Femur (tissue), 1 donor: ENCODE data around the gene EVL.
"Not testable (repeated sequence)": the region's sequence is repeated elsewhere in the genome, so short reads cannot be mapped to it uniquely, and the experiment has no call there.

ENCODE experiments used
- DNase-seq: peaks from one replicate; pipeline ENCODE4 v3.0.0-alpha.2; 2017

Gene EVL

DNA sequence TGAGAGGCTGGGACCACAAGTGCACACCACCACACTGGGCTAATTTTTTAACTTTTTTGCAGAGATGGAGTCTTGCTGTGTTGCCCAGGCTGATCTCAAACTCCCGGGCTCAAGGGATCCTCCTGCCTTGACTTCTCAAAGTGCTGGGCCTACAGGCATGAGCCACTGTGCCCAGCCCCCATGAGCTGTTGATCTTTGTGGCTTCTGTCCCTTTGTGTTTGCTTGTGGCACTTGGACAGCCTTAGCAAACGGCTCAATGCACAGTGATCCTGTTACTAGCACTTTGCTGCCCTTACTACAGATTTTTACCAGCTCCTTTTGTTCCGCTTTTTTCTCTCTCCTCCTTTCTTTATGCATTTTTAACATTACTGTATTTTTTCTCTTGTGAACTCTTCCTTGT, 25.3 kb upstream of the EVL start:
- DNase-seq = no peak

GRCh38 chr14:100041271-100041670, 24.0 kb upstream of the EVL start:
- DNase-seq = no peak

GRCh38 chr14:100042286-100042685, 22.9 kb upstream of the EVL start:
- DNase-seq = no peak

- no peak for DNase-seq
Observed at GRCh38 chr14:100045642-100046344, 19.4 kb upstream of the EVL start.

- no peak for DNase-seq
Observed at GRCh38 chr14:100047600-100047999, 17.6 kb upstream of the EVL start.

GRCh38 chr14:100048786-100049185, 16.4 kb upstream of the EVL start:
- no peak for DNase-seq

DNA sequence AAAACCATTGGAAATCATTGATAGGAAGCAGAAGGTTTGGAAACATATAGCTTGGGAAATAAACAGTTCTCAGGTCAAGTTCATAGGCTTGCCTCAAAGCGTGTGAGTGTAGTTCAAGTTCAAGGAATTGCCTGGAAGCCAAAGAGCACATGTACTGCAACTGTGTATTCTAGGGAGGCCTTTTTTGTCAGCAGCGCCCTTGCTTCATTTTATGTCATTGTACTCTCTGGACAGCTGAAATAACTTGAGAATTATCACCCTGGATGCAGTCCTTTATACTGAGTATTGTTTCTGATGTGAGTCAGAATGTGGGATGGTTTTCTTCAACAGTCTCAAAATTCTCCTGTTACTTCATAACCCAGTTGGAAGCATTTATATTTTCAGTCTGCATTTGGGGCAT, 16.0 kb upstream of the EVL start:
- DNase-seq = no peak

DNA sequence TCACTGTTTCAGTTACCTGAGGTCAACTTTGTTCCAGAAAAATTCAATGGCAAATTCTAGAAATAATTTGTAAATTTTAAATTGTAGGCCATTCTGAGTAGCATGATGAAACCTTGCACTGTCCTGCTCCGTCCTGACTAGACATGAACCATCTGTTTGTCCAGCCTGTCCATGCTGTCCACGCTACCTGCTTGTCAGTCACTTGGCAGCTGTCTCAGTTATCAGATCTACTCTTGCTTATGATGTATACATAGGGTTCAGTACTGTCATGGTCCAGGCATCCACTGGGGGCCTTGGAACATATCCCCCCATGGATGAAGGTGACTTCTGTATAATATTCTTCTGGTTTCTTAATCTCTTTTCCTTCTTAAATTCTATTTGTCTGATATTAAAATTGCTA, 14.1 kb upstream of the EVL start:
- DNase-seq = no peak

DNA sequence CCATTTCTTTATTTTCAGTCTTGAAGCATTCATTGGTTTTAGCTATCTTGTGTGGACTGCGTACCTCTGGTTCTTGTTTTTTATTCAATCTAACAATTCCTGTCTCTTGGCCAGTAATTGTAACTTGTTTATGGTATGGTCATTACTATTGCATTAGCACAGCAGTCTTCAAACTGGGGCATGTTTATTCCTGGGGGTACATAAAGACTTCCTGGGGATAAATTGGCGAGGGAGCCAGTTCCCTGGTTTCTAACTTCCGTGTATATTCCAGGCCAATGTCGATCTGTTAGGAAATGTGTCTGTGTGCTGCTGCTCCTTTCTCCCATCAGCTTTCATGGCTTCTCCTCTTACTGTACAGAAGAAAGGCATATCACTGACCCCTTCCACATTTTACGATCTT, 13.7 kb upstream of the EVL start:
- no peak for DNase-seq

GRCh38 chr14:100052819-100053218, 12.4 kb upstream of the EVL start:
- DNase-seq = no peak

- no peak for DNase-seq
Observed at GRCh38 chr14:100054316-100055075, 10.7 kb upstream of the EVL start.

- DNase-seq = no peak
Observed at GRCh38 chr14:100056431-100056830, 8.8 kb upstream of the EVL start.

DNA sequence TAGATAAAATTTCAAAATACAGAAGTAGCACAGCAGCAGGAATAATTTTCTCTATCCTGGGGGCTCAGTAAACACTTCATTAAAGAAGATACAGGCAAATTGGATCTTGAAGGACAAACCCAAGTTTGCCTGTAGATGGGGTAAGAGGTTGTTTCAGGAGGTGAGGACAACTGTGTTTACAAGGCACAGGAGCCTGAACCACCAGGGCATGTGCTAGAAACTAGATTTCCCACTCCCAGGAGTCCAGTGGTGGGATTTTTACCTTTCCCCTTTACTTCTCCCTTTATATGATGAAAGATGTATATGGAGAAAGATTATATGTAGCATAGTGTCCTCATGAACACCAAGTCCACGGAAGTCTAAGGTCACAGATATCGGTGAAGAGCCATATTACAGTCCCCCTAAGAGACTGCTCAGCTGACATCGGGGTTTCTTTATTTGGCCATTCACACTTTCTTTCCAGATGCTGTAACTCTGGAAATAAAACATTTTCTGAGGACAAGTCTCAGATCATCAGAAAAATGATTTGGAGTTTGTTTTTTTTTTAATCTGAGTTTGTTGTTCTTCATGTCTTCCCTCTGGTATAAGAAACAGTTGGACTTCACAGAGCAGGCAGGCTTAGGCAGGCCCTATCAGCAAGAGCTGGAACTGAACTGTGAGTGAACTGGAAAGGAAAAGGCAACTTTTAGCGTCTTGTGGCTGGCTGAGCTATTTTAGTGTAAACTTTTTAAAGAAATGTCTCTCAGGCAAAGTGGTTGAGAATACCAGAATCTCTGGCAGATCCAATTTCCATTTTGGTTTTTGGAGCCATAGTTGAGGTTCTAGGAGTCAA, 8.0 kb upstream of the EVL start:
- no peak for DNase-seq

DNA sequence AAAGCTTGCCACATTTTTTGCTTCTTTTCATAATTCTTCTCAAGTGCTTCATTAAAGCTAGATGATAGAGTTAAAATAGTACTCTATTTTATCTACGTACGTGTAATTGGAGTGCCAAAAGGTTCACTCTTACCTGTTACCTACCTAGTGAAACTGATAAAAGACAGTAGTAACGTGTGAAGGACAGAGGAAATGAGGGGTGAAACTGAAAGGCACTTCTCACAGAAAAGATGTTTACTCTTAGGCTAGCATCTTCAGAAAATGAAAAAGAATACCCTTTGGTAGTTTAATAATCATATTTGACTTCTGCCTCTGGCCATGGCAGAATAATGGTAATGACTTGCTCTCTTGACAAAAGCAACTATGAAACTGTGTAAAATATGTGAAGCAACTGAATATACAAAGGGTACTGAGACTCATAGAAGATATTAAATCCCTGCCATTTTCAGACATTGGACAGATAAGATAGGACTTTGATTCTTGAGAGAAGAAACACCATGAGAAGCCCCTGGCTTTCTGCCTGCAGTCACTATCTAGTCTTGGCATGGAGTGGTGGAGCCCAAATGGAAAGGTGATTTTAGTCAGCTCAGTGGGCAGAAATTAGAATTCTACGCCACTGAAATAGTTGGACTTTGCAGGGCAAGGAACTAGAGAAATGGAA, 6.3 kb upstream of the EVL start:
- no peak for DNase-seq

DNA sequence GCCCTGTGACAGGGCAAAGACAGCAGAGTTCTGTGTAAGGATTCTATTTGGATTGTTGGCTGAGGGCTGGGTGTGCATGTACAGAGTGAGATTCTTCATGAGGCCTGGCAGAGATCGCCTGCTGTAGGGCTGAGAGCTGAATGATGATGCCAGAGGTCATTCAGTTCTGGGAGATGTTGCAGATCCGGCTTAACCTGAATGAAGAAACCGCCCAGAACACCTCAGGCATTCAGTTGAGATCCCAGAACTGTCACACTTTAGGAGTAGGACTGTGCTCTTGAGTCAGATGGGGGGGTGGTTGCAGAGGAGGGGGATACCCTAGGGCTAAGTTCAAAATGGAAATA, 5.8 kb upstream of the EVL start:
- DNase-seq = no peak

DNA sequence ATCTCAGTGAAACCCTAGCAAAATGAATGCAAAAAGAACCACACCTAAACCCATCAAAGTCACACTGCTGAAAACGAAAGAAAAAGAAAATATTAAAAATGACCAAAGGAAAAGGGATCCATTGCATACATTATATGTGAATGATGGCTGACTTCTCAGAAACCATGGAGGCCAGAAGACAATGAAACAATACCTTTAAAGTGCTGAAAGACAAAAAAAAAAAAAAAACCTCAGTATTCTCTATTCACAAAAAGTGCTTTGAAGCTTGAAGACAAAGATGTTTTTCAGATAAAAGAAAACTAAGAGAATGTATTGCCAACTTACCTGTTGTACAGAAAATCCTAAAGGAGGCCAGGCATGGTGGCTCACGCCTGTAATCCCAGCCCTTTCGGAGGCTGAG, 4.5 kb upstream of the EVL start:
- no peak for DNase-seq

DNA sequence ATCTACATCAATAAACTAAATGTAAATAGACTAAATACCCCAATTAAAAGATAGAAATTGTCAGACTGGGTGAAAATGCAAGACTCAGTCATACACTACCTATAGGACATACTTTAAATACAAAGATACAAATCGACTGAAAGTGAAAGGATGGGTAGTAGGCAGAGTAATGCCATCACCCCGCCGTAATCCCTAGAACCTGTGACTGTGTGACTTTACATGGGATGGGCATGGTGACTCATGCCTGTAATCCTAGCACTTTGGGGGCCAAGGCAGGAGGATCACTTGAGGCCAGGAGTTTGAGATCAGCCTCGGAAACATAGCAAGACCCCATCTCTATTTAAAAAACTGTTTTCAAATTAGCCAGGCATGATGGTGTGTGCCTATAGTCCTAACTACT, 2.6 kb upstream of the EVL start:
- DNase-seq = no peak

DNA sequence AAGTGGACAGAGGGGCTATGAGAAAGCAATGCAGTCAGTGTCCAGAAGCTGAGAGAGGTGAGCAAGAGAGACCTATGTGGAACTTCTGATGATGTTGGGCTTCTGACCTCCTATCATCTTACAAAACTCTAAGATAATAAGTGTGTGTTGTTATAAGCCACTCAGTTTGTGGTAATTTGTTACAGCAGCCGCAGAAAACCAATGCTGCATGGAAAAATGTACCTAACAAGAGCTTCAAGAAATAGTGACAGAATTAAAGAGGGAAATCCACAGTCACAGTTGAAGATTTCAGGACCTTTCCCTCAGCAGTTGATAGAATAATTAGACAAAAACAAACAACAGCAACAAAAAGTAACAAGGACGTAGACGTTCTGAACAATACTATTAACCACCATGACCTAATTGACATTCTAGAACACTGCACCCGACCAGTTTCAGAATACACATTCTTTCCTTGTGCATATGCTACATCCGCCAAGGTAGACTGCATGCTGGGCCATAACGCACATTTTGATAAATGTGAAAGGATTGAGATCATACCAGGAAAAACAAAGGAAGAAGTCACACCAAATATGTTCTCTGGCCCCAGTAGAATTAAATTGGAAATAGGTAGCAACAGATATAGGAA, 1.8 kb upstream of the EVL start:
- no peak for DNase-seq

- not testable (repeated sequence) for DNase-seq
Observed at GRCh38 chr14:100064335-100065092, 708 bp upstream of the EVL start.

DNA sequence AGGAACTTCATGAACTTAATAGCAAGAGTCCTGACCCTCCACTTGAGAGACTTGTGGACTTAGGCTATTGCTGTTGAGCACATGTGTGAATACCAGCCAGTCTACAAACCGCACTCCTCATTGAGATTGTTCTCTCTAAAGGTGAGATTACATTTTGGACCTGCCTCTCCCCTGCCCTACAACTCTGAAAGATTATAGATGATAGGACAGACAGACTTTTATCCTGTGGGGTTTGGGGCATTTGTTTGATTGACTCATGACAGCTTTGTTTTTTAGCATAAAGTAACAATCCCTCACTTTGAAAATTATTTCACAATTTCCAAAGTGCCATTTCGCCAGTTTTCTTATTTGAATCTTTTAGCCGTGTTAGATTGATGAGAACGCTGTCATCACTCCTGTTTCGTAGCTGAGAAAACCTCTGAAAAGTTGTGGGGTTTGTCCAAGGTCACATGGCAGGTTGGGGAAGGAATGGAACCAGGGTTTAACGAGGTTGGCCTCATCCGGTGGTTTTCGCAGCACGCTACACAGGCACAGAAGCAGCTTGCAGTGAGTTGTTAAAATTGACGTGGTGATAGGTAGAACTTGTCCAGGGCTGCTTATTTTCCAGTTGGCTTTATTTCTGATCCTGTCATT, 836 bp downstream of the EVL start:
- DNase-seq = peak; percentile 45

GRCh38 chr14:100066962-100067361, 1.7 kb downstream of the EVL start:
- no peak for DNase-seq

DNA sequence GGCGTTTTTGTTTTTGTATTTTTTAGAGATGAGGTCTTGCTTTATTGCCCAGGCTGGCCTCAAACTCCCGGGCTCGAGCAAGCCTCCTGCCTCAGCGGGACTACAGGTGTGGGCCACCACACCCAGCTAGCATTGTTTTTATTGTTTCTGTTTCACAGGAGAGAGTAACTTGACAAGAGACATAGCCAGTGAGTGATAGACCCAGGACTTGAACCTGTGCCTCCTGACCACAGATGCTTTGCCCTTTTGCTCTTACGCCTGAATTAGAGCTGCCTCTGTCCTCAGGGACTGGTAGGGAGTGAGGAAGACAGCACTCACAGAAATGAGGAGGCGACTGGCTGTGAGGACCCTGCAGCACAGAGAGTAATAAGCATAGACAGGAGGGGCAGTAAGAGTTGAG, 2.3 kb downstream of the EVL start:
- DNase-seq = no peak
